ENCODE measurements around the gene YIPF7.

The YIPF7 gene

GRCh38 chr4:44616621-44617020 lies 34.8 kb downstream of the YIPF7 start:
- DNase-seq: no peak

- DNase-seq: no peak
These were observed 68.0 kb downstream of the YIPF7 start for GRCh38 chr4:44583393-44583792.

- no peak for DNase-seq
These were observed 71.2 kb downstream of the YIPF7 start for GRCh38 chr4:44580231-44580630.

GRCh38 chr4:44578954-44579353 lies 72.5 kb downstream of the YIPF7 start:
- no peak for DNase-seq

Data from NCI-H1105 (cell line).